ENCODE measurements around the gene CNNM3. TPM values are rescaled to one million over a fixed set of nuclear protein-coding genes. Genes with fewer than 3 reads are reported as not detected.
A peak's percentile ranks its signal among the peaks of the same experiment; 100 is the strongest.

Gene CNNM3
- total RNA-seq, 1 donor from 2014 or later: 14.7 TPM

DNA sequence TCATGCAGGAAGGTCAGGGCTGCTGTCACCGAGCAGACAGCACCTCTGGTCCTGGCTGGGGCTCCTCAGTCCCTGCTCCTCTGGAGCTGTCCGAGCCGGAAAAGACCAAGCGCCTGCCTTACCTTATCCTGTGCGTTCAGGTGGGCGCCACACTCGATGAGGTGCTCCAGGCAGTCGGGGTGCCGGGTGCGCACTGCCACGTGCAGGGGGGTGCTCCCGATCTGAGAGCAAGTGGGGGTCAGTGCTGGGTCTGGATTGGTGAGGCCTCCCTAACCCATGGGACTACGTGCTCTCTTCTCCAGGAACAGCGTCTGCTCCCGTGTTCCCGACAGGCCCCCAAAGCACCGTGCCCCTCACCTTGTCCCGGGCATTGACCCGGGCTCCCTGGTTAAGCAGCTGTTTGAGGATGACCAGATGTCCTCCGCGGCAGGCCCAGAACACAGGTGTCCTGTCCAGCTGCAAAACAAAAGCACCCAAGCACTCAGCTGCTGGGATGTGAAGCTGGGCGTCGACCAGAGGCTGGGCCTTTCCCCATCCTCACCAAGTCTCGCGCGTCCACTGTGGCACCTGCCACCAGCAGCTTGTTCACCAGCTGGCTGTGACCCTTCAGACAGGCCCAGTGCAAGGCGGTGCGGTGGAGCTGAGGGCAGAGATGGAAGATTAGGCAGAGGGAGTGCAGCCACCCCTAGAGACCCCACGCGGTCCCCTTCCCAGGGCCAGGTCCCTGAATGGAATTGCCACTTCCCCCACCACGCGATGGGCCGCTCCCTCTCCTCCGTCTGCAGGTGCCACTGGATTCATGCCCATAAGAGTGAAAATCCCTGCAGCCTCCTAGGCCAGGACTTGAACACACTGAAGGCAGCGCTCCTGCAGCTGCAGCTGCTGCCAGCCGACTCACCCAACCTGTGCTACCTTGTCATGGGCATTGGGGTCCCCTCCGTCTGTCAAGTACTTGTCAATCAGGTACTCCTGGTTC is 24.1 kb downstream of the CNNM3 start:
- DNase-seq (ENCODE audit: low spot score): no peak
- Mint-ChIP-seq H3K27me3 (ENCODE audit: unreplicated experiment) (peaks cover 5% of the 10 kb centered on the region), H3K27ac (ENCODE audit: unreplicated experiment) (no peak overlapping the region), H3K9me3 (ENCODE audit: unreplicated experiment) (no peaks in the 10 kb centered on the region), H3K36me3 (ENCODE audit: low read depth, unreplicated experiment) (peaks cover 5% of the 10 kb centered on the region), H3K4me3 (ENCODE audit: unreplicated experiment) (peak overlapping the region; percentile 71), H3K4me1 (ENCODE audit: unreplicated experiment) (peaks cover 5% of the 10 kb centered on the region)
- TF ChIP-seq, protein P1, sequence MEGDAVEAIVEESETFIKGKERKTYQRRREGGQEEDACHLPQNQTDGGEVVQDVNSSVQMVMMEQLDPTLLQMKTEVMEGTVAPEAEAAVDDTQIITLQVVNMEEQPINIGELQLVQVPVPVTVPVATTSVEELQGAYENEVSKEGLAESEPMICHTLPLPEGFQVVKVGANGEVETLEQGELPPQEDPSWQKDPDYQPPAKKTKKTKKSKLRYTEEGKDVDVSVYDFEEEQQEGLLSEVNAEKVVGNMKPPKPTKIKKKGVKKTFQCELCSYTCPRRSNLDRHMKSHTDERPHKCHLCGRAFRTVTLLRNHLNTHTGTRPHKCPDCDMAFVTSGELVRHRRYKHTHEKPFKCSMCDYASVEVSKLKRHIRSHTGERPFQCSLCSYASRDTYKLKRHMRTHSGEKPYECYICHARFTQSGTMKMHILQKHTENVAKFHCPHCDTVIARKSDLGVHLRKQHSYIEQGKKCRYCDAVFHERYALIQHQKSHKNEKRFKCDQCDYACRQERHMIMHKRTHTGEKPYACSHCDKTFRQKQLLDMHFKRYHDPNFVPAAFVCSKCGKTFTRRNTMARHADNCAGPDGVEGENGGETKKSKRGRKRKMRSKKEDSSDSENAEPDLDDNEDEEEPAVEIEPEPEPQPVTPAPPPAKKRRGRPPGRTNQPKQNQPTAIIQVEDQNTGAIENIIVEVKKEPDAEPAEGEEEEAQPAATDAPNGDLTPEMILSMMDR (IDR thresholded peaks at IDR 0.05; ENCODE audit: unreplicated experiment): no peak

GRCh38 chr2:96841701-96842495 is 25.8 kb downstream of the CNNM3 start:
- no peak overlapping the region for H3K27ac Mint-ChIP-seq (ENCODE audit: unreplicated experiment)
- no peak for DNase-seq (ENCODE audit: low spot score)
- peaks cover 5% of the 10 kb centered on the region for H3K4me1 Mint-ChIP-seq (ENCODE audit: unreplicated experiment)
- peaks cover 7% of the 10 kb centered on the region for H3K36me3 Mint-ChIP-seq (ENCODE audit: low read depth, unreplicated experiment)
- peaks cover 5% of the 10 kb centered on the region for H3K27me3 Mint-ChIP-seq (ENCODE audit: unreplicated experiment)
- no peak overlapping the region for H3K4me3 Mint-ChIP-seq (ENCODE audit: unreplicated experiment)
- no peaks in the 10 kb centered on the region for H3K9me3 Mint-ChIP-seq (ENCODE audit: unreplicated experiment)
- TF ChIP-seq, protein P1 (IDR thresholded peaks at IDR 0.05; ENCODE audit: unreplicated experiment): no peak

DNA sequence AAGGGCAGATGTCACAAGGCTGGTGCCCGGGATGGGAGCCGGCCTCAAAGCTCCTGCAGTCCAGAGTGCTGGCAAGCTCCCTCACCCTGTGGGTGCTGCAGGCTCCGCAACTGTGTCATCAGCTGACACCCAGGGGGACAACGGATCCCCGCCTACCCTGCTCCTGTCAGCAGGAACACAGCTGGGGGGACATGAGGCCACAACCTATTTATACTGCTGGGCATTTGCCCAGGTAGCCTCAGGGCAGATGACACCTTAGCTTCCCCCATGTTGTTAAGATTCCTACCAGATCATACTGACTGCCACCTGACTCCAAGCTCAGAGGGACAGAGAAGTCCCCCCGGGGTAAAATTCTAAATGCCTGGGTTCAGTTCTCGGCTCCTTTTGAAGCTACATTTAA is 26.5 kb downstream of the CNNM3 start:
- no peak for DNase-seq (ENCODE audit: low spot score)
- TF ChIP-seq, protein P1 (IDR thresholded peaks at IDR 0.05; ENCODE audit: unreplicated experiment): no peak
- Mint-ChIP-seq H3K4me3 (ENCODE audit: unreplicated experiment) (no peak overlapping the region), H3K4me1 (ENCODE audit: unreplicated experiment) (peaks cover 5% of the 10 kb centered on the region), H3K27ac (ENCODE audit: unreplicated experiment) (no peak overlapping the region), H3K9me3 (ENCODE audit: unreplicated experiment) (no peaks in the 10 kb centered on the region), H3K27me3 (ENCODE audit: unreplicated experiment) (peaks cover 5% of the 10 kb centered on the region), H3K36me3 (ENCODE audit: low read depth, unreplicated experiment) (peaks cover 7% of the 10 kb centered on the region)

GRCh38 chr2:96843538-96844268 is 27.6 kb downstream of the CNNM3 start, which contains the start of gene ANKRD23:
TSS of gene ANKRD23 (minus strand) at chr2:96844021. CDS start at chr2:96843992, 29 bp downstream.
- H3K4me1 Mint-ChIP-seq (ENCODE audit: unreplicated experiment): peaks cover 5% of the 10 kb centered on the region
- H3K27me3 Mint-ChIP-seq (ENCODE audit: unreplicated experiment): peaks cover 5% of the 10 kb centered on the region
- no peak within 1 kb of the TSS for H3K27ac Mint-ChIP-seq (ENCODE audit: unreplicated experiment)
- peaks cover 7% of the 10 kb centered on the region for H3K36me3 Mint-ChIP-seq (ENCODE audit: low read depth, unreplicated experiment)
- DNase-seq (ENCODE audit: low spot score): no peak
- H3K9me3 Mint-ChIP-seq (ENCODE audit: unreplicated experiment): no peaks in the 10 kb centered on the region
- TF ChIP-seq, protein P1 (IDR thresholded peaks at IDR 0.05; ENCODE audit: unreplicated experiment): no peak
- no peak within 1 kb of the TSS for H3K4me3 Mint-ChIP-seq (ENCODE audit: unreplicated experiment)

Data from endothelial cell (in vitro differentiated cells).